Neutrophil (primary cell): Measurements from ENCODE around the gene WDR41.

Experiments
- H3K27ac ChIP-seq: fragments of 200-600 bp; sonication (generic); 2 replicates; pipeline ENCODE4 v1.5.1; 2016; ENCODE audit warnings: mild to moderate bottlenecking, moderate library complexity
- H3K27me3 ChIP-seq: fragments of 200-600 bp; sonication (generic); 2 replicates; pipeline ENCODE4 v1.6.0; 2016; ENCODE audit warnings: mild to moderate bottlenecking
- H3K36me3 ChIP-seq: fragments of 200-600 bp; sonication (generic); 2 replicates; pipeline ENCODE4 v1.5.1; 2017
- H3K4me1 ChIP-seq, 2 experiments: fragments of 200-600 bp in 1 of 2; sonication (generic) in 1 of 2; 1 replicate in 1 of 2; 2 replicates in 1 of 2; pipeline versions ENCODE4 v1.5.1 to v1.6.1; 2013 to 2016; ENCODE audit warnings: low read depth in 1 of 2, low read length in 1 of 2, mild to moderate bottlenecking in 1 of 2, moderate library complexity in 1 of 2; ENCODE audit not compliant: control insufficient read depth in 1 of 2, insufficient read depth in 1 of 2
- H3K4me3 ChIP-seq, 2 experiments: fragments of 200-600 bp in 1 of 2; sonication (generic) in 1 of 2; 1 replicate in 1 of 2; 2 replicates in 1 of 2; pipeline ENCODE4 v1.5.1; 2013 to 2016; ENCODE audit warnings: low read depth in 1 of 2, low read length in 1 of 2, mild to moderate bottlenecking in 1 of 2, moderate library complexity in 1 of 2
- H3K9me3 ChIP-seq: fragments of 200-600 bp; sonication (generic); 2 replicates; pipeline ENCODE4 v1.5.1; 2016
- TF ChIP-seq, protein P1 (sequence below): fragments of 200-600 bp; sonication (generic); IDR thresholded peaks from 2 replicates; pipeline ENCODE4 v1.5.1; 2016; ENCODE audit warnings: antibody characterized with exemption

WDR41 gene

GRCh38 chr5:77423022-77423750, 68.9 kb downstream of the WDR41 start:
- H3K36me3 ChIP-seq = peaks cover 34% of the 10 kb centered on the region
- no peaks in the 10 kb centered on the region for H3K4me1 ChIP-seq

DNA sequence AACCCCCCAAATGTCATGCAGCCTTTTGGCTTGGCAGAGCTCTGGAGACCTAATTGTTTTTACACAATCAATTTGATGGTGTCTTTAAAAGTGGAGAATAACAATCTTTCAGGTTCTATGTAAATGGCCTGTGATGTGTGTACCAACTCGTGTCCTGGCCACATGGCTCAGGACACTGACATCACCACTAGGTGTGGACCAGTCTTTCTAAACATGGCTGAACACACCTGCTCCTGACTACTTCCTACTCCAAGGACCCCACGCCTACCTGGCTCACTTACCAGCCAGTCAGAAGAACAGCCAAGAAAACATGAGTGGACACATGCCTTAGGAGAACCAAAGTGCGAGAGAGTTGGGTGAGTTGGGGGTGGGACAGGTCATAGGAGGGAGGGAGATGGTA, 71.2 kb downstream of the WDR41 start:
- H3K9me3 ChIP-seq = no peaks in the 10 kb centered on the region
- no peaks in the 10 kb centered on the region for H3K4me1 ChIP-seq
- H3K27me3 ChIP-seq = no peaks in the 10 kb centered on the region
- TF ChIP-seq, protein P1, sequence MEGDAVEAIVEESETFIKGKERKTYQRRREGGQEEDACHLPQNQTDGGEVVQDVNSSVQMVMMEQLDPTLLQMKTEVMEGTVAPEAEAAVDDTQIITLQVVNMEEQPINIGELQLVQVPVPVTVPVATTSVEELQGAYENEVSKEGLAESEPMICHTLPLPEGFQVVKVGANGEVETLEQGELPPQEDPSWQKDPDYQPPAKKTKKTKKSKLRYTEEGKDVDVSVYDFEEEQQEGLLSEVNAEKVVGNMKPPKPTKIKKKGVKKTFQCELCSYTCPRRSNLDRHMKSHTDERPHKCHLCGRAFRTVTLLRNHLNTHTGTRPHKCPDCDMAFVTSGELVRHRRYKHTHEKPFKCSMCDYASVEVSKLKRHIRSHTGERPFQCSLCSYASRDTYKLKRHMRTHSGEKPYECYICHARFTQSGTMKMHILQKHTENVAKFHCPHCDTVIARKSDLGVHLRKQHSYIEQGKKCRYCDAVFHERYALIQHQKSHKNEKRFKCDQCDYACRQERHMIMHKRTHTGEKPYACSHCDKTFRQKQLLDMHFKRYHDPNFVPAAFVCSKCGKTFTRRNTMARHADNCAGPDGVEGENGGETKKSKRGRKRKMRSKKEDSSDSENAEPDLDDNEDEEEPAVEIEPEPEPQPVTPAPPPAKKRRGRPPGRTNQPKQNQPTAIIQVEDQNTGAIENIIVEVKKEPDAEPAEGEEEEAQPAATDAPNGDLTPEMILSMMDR = no peak
- no peak overlapping the region for H3K27ac ChIP-seq
- peaks cover 23% of the 10 kb centered on the region for H3K36me3 ChIP-seq
- no peak overlapping the region for H3K4me3 ChIP-seq

More at GRCh38 chr5:77423022-77423750, 68.9 kb downstream of the WDR41 start:
- TF ChIP-seq, protein P1 = no peak
- Histone ChIP-seq H3K9me3 (no peaks in the 10 kb centered on the region), H3K4me3 (no peak overlapping the region), H3K27ac (no peak overlapping the region), H3K27me3 (no peaks in the 10 kb centered on the region)

GRCh38 chr5:77419644-77420582, 72.2 kb downstream of the WDR41 start:
- TF ChIP-seq, protein P1 = no peak
- Histone ChIP-seq H3K27me3 (no peaks in the 10 kb centered on the region), H3K36me3 (peaks cover 13% of the 10 kb centered on the region), H3K9me3 (no peaks in the 10 kb centered on the region), H3K4me1 (no peaks in the 10 kb centered on the region), H3K4me3 (no peak overlapping the region), H3K27ac (no peak overlapping the region)

GRCh38 chr5:77418601-77419581, 73.2 kb downstream of the WDR41 start:
- Histone ChIP-seq H3K27me3 (no peaks in the 10 kb centered on the region), H3K9me3 (no peaks in the 10 kb centered on the region), H3K27ac (no peak overlapping the region), H3K4me3 (no peak overlapping the region), H3K36me3 (peaks cover 3% of the 10 kb centered on the region), H3K4me1 (no peaks in the 10 kb centered on the region)
- TF ChIP-seq, protein P1 = no peak

GRCh38 chr5:77418162-77418561, 74.0 kb downstream of the WDR41 start:
- Histone ChIP-seq H3K27ac (no peak overlapping the region), H3K4me1 (no peaks in the 10 kb centered on the region), H3K9me3 (no peaks in the 10 kb centered on the region), H3K27me3 (no peaks in the 10 kb centered on the region), H3K36me3 (no peaks in the 10 kb centered on the region), H3K4me3 (no peak overlapping the region)
- TF ChIP-seq, protein P1 = no peak
